ENCODE results near the gene GDAP1L1. TPM values are rescaled to one million over a fixed set of nuclear protein-coding genes. Genes with fewer than 3 reads are reported as not detected.

GDAP1L1 gene
- total RNA-seq, 1 donor from 2014 or later = 1.1 TPM

DNA sequence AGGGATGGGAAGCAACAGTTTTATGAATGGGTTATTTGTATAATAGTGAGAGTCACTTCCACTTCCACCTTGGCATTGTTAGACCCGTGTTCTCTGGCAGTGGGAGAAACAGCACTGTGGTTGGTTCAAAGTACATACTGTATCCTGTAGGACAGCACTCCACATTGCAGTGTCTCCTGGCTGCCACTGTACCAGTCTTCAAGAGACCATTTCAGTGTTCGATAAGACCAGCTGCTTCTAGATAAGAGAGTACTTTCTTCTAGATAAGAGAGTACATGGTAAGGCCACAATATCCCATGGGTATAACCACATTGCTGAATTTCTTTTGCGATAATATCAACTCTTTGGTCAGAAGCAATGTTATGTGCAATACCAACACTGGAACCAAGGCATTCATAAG, 35.1 kb downstream of the GDAP1L1 start:
- Mint-ChIP-seq H3K27me3 (peaks cover 2% of the 10 kb centered on the region), H3K9me3 (ENCODE audit: low read depth) (no peaks in the 10 kb centered on the region), H3K4me3 (ENCODE audit: low read depth) (no peak overlapping the region), H3K4me1 (ENCODE audit: low read depth) (no peaks in the 10 kb centered on the region), H3K27ac (no peak overlapping the region), H3K36me3 (ENCODE audit: insufficient read depth) (no peaks in the 10 kb centered on the region)
- TF ChIP-seq, protein P1, sequence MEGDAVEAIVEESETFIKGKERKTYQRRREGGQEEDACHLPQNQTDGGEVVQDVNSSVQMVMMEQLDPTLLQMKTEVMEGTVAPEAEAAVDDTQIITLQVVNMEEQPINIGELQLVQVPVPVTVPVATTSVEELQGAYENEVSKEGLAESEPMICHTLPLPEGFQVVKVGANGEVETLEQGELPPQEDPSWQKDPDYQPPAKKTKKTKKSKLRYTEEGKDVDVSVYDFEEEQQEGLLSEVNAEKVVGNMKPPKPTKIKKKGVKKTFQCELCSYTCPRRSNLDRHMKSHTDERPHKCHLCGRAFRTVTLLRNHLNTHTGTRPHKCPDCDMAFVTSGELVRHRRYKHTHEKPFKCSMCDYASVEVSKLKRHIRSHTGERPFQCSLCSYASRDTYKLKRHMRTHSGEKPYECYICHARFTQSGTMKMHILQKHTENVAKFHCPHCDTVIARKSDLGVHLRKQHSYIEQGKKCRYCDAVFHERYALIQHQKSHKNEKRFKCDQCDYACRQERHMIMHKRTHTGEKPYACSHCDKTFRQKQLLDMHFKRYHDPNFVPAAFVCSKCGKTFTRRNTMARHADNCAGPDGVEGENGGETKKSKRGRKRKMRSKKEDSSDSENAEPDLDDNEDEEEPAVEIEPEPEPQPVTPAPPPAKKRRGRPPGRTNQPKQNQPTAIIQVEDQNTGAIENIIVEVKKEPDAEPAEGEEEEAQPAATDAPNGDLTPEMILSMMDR (IDR thresholded peaks at IDR 0.05; ENCODE audit: unreplicated experiment) = no peak
- no peak for DNase-seq (ENCODE audit: low spot score, unreplicated experiment)

- peaks cover 2% of the 10 kb centered on the region for H3K36me3 Mint-ChIP-seq (ENCODE audit: insufficient read depth)
- H3K4me3 Mint-ChIP-seq (ENCODE audit: low read depth) = no peak overlapping the region
- peaks cover 2% of the 10 kb centered on the region for H3K27me3 Mint-ChIP-seq
- TF ChIP-seq, protein P1 (IDR thresholded peaks at IDR 0.05; ENCODE audit: unreplicated experiment) = no peak
- H3K27ac Mint-ChIP-seq = no peak overlapping the region
- H3K9me3 Mint-ChIP-seq (ENCODE audit: low read depth) = no peaks in the 10 kb centered on the region
- H3K4me1 Mint-ChIP-seq (ENCODE audit: low read depth) = no peaks in the 10 kb centered on the region
- no peak for DNase-seq (ENCODE audit: low spot score, unreplicated experiment)
Observed at GRCh38 chr20:44284032-44284431, 36.9 kb downstream of the GDAP1L1 start.

GRCh38 chr20:44287272-44288097, 40.4 kb downstream of the GDAP1L1 start:
- Mint-ChIP-seq H3K4me1 (ENCODE audit: low read depth) (no peaks in the 10 kb centered on the region), H3K9me3 (ENCODE audit: low read depth) (no peaks in the 10 kb centered on the region), H3K4me3 (ENCODE audit: low read depth) (no peak overlapping the region), H3K36me3 (ENCODE audit: insufficient read depth) (peaks cover 2% of the 10 kb centered on the region), H3K27me3 (no peaks in the 10 kb centered on the region), H3K27ac (no peak overlapping the region)
- TF ChIP-seq, protein P1 (IDR thresholded peaks at IDR 0.05; ENCODE audit: unreplicated experiment) = no peak
- DNase-seq (ENCODE audit: low spot score, unreplicated experiment) = no peak

DNA sequence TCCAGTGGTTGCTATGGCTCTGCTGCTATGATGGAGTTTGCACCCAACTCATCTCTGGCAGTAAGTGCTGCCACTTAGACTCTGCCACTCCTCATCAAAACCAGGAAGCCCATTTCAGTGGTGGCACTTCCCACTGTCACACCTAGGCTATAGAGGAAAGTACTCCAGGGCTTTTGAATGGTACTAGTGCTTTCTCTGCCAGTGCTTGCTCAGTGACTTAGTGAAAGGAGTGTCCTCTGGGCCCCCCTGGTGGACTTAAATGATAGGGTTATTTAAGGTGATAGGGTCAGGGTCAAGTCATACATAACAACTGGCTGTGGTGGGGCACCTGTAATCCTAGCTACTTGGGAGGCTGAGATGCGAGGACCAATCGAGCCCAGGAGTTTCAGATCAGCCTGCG, 41.1 kb downstream of the GDAP1L1 start:
- TF ChIP-seq, protein P1 (IDR thresholded peaks at IDR 0.05; ENCODE audit: unreplicated experiment) = no peak
- peaks cover 2% of the 10 kb centered on the region for H3K36me3 Mint-ChIP-seq (ENCODE audit: insufficient read depth)
- no peak overlapping the region for H3K27ac Mint-ChIP-seq
- no peaks in the 10 kb centered on the region for H3K27me3 Mint-ChIP-seq
- no peak for DNase-seq (ENCODE audit: low spot score, unreplicated experiment)
- H3K4me3 Mint-ChIP-seq (ENCODE audit: low read depth) = no peak overlapping the region
- H3K9me3 Mint-ChIP-seq (ENCODE audit: low read depth) = no peaks in the 10 kb centered on the region
- no peaks in the 10 kb centered on the region for H3K4me1 Mint-ChIP-seq (ENCODE audit: low read depth)

- DNase-seq (ENCODE audit: low spot score, unreplicated experiment) = no peak
- Mint-ChIP-seq H3K9me3 (ENCODE audit: low read depth) (no peaks in the 10 kb centered on the region), H3K36me3 (ENCODE audit: insufficient read depth) (peaks cover 2% of the 10 kb centered on the region), H3K27me3 (no peaks in the 10 kb centered on the region), H3K4me1 (ENCODE audit: low read depth) (no peaks in the 10 kb centered on the region), H3K27ac (no peak overlapping the region), H3K4me3 (ENCODE audit: low read depth) (no peak overlapping the region)
- TF ChIP-seq, protein P1 (IDR thresholded peaks at IDR 0.05; ENCODE audit: unreplicated experiment) = no peak
Observed at GRCh38 chr20:44291754-44292153, 44.6 kb downstream of the GDAP1L1 start.
